Ascending aorta (tissue), 2 donors: ENCODE measurements around the gene MITF. TPM values are rescaled to one million over a fixed set of nuclear protein-coding genes. Genes with fewer than 3 reads are reported as not detected.

ENCODE experiments used
- DNase-seq, 2 donors: peaks; one replicate each; pipeline ENCODE4 v3.0.0-alpha.2; 2019; ENCODE audit warnings: low spot score in 2 of 2
- H3K27ac ChIP-seq, 2 donors: fragments of 200-600 bp; sonication (generic); one replicate each; pipeline ENCODE4 v1.5.1; 2016 to 2017; ENCODE audit warnings: mild to moderate bottlenecking in 1 of 2
- H3K27me3 ChIP-seq: fragments of 200-600 bp; sonication (generic); one replicate; pipeline ENCODE4 v1.5.1; 2017
- H3K36me3 ChIP-seq, 2 donors: fragments of 200-600 bp; sonication (generic); one replicate each; pipeline ENCODE4 v1.5.1; 2016
- H3K4me1 ChIP-seq, 2 donors: fragments of 200-600 bp; sonication (generic); one replicate each; pipeline ENCODE4 v1.5.1; 2016 to 2017; ENCODE audit warnings: mild to moderate bottlenecking in 1 of 2
- H3K4me3 ChIP-seq, 2 donors: fragments of 200-600 bp; sonication (generic); one replicate each; pipeline ENCODE4 v1.5.1; 2016 to 2017; ENCODE audit warnings: mild to moderate bottlenecking in 1 of 2
- H3K9me3 ChIP-seq, 2 donors: fragments of 200-600 bp; sonication (generic); one replicate each; pipeline ENCODE4 v1.5.1; 2016
- CTCF ChIP-seq, 3 experiments: fragments of 200-600 bp in 2 of 3; fragments of 450-650 bp in 1 of 3; sonication (generic) in 2 of 3; IDR thresholded peaks; one replicate each; pipeline ENCODE4 v1.5.1; 2016 to 2019; ENCODE audit warnings: antibody characterized with exemption in 3 of 3, mild to moderate bottlenecking in 1 of 3, moderate library complexity in 1 of 3
- intact Hi-C: fragments of 100-400 bp; cut with DNase I; formaldehyde crosslinking; loops from one replicate; pipeline ENCODE4 v1.15.1; 2023
- total RNA-seq: library from RNA; depleted of rRNA; stranded (reverse); fragments of >200 nt; gene quantifications from one replicate; pipeline ENCODE4 v1.1.0, GENCODE V29; 2016

The MITF gene
- total RNA-seq, 1 donor from 2014 or later, result 27.4 TPM

- DNase-seq, result no peak
- Histone ChIP-seq H3K4me3 (no peak overlapping the region), H3K4me1 (peaks cover 3 to 38% of the 10 kb centered on the region in 2 donors), H3K27me3 (no peaks in the 10 kb centered on the region), H3K27ac (peak overlapping the region in 1 of 2 donors; percentile 91), H3K9me3 (no peaks in the 10 kb centered on the region), H3K36me3 (no peaks in the 10 kb centered on the region)
- TF ChIP-seq CTCF (IDR thresholded peaks at IDR 0.05), result no peak
- intact Hi-C loops, result no loop called here
Measured at GRCh38 chr3:69993757-69994156, 254.5 kb downstream of the MITF start.

GRCh38 chr3:69994919-69995318 lies 255.7 kb downstream of the MITF start:
- intact Hi-C loops, result loop anchor here (5.0 kb wide), 1 partner anchor 72 kb away; no protein-coding TSS in a partner anchor
- no peak for TF ChIP-seq CTCF (IDR thresholded peaks at IDR 0.05)
- no peak overlapping the region for H3K27ac ChIP-seq
- no peak overlapping the region for H3K4me3 ChIP-seq
- no peaks in the 10 kb centered on the region for H3K27me3 ChIP-seq
- H3K36me3 ChIP-seq, result no peaks in the 10 kb centered on the region
- H3K4me1 ChIP-seq, result peaks cover 3 to 43% of the 10 kb centered on the region in 2 donors
- no peaks in the 10 kb centered on the region for H3K9me3 ChIP-seq
- no peak for DNase-seq

GRCh38 chr3:69997631-69998307 lies 258.5 kb downstream of the MITF start:
- TF ChIP-seq CTCF (IDR thresholded peaks at IDR 0.05), result no peak
- DNase-seq, result no peak
- Histone ChIP-seq H3K36me3 (no peaks in the 10 kb centered on the region), H3K27me3 (no peaks in the 10 kb centered on the region), H3K27ac (peak overlapping the region; percentile 93), H3K4me1 (peaks cover 3 to 24% of the 10 kb centered on the region in 2 donors), H3K4me3 (no peak overlapping the region), H3K9me3 (peaks cover 0 to 3% of the 10 kb centered on the region in 2 donors)
- intact Hi-C loops, result loop anchor here (5.0 kb wide), 1 partner anchor 70 kb away; no protein-coding TSS in a partner anchor

GRCh38 chr3:69998759-69999139 lies 259.5 kb downstream of the MITF start:
- Histone ChIP-seq H3K4me3 (peak overlapping the region in 1 of 2 donors; percentile 37), H3K4me1 (peaks cover 3 to 19% of the 10 kb centered on the region in 2 donors), H3K36me3 (no peaks in the 10 kb centered on the region), H3K27ac (peak overlapping the region; percentile 93), H3K27me3 (no peaks in the 10 kb centered on the region), H3K9me3 (peaks cover 0 to 3% of the 10 kb centered on the region in 2 donors)
- DNase-seq, result no peak
- intact Hi-C loops, result loop anchor here (5.0 kb wide), 1 partner anchor 69 kb away; no protein-coding TSS in a partner anchor
- no peak for TF ChIP-seq CTCF (IDR thresholded peaks at IDR 0.05)

- TF ChIP-seq CTCF (IDR thresholded peaks at IDR 0.05), result no peak
- peak within 1 kb of the TSS in 1 of 2 donors; percentile 37 for H3K4me3 ChIP-seq
- intact Hi-C loops, result loop anchor here (5.0 kb wide), 1 partner anchor 68 kb away; no protein-coding TSS in a partner anchor
- no peaks in the 10 kb centered on the region for H3K27me3 ChIP-seq
- H3K36me3 ChIP-seq, result no peaks in the 10 kb centered on the region
- DNase-seq, result peak in 1 of 2 donors; percentile 74
- H3K27ac ChIP-seq, result peak within 1 kb of the TSS; percentile 93
- H3K4me1 ChIP-seq, result peaks cover 3 to 19% of the 10 kb centered on the region in 2 donors
- peaks cover 0 to 3% of the 10 kb centered on the region in 2 donors for H3K9me3 ChIP-seq
Measured at GRCh38 chr3:69999140-70000027, 260.1 kb downstream of the MITF start, which contains the start of gene SAMMSON. Gene SAMMSON (plus strand): TSS chr3:69999733.
